ENCODE results near the gene PROX1.

The PROX1 gene

GRCh38 chr1:214009423-214010196, 21.8 kb downstream of the PROX1 start:
- Histone ChIP-seq H3K27me3 (ENCODE audit: insufficient read depth, low read length, poor library complexity) (no peaks in the 10 kb centered on the region), H3K4ac (ENCODE audit: low read depth, low read length) (no peak overlapping the region), H2BK5ac (ENCODE audit: low read length) (no peak overlapping the region), H2BK120ac (ENCODE audit: low read depth, low read length) (no peak overlapping the region), H3K18ac (ENCODE audit: low read length) (no peak overlapping the region), H4K5ac (ENCODE audit: low read length) (no peak overlapping the region), H3K9ac (ENCODE audit: low read length) (no peak overlapping the region), H2BK15ac (replicated peaks; ENCODE audit: low read depth) (no peak overlapping the region), H3K4me1 (ENCODE audit: control insufficient read depth, low read depth, low read length) (no peaks in the 10 kb centered on the region), H3K27ac (ENCODE audit: low read depth, low read length) (no peak overlapping the region), H3K79me2 (ENCODE audit: control insufficient read depth, insufficient read depth, low read length) (no peaks in the 10 kb centered on the region), H3K4me2 (ENCODE audit: low read length) (no peak overlapping the region), H3K36me3 (ENCODE audit: control insufficient read depth, insufficient read depth, low read length) (no peaks in the 10 kb centered on the region), H3K79me1 (ENCODE audit: low read length) (no peaks in the 10 kb centered on the region), H3K4me3 (ENCODE audit: low read length) (no peak overlapping the region), H3K56ac (ENCODE audit: low read length) (no peak overlapping the region), H3K23ac (ENCODE audit: low read length) (no peak overlapping the region), H2AK5ac (ENCODE audit: low read length) (no peak overlapping the region), H4K8ac (ENCODE audit: low read depth, low read length) (no peak overlapping the region)
- no CpG with 5 or more reads among the region's 14 CpGs for WGBS (ENCODE audit: extremely low coverage, insufficient coverage, low lambda C conversion rate)
- DNase-seq, result no peak

GRCh38 chr1:214010197-214010573, 22.4 kb downstream of the PROX1 start:
- Histone ChIP-seq H4K5ac (ENCODE audit: low read length) (no peak overlapping the region), H3K56ac (ENCODE audit: low read length) (no peak overlapping the region), H4K8ac (ENCODE audit: low read depth, low read length) (no peak overlapping the region), H3K4me1 (ENCODE audit: control insufficient read depth, low read depth, low read length) (no peaks in the 10 kb centered on the region), H3K79me1 (ENCODE audit: low read length) (no peaks in the 10 kb centered on the region), H3K27ac (ENCODE audit: low read depth, low read length) (no peak overlapping the region), H2BK120ac (ENCODE audit: low read depth, low read length) (no peak overlapping the region), H3K4me2 (ENCODE audit: low read length) (no peak overlapping the region), H3K18ac (ENCODE audit: low read length) (no peak overlapping the region), H3K79me2 (ENCODE audit: control insufficient read depth, insufficient read depth, low read length) (no peaks in the 10 kb centered on the region), H2BK5ac (ENCODE audit: low read length) (no peak overlapping the region), H3K27me3 (ENCODE audit: insufficient read depth, low read length, poor library complexity) (no peaks in the 10 kb centered on the region), H2BK15ac (replicated peaks; ENCODE audit: low read depth) (no peak overlapping the region), H3K23ac (ENCODE audit: low read length) (no peak overlapping the region), H3K4me3 (ENCODE audit: low read length) (no peak overlapping the region), H3K4ac (ENCODE audit: low read depth, low read length) (no peak overlapping the region), H3K36me3 (ENCODE audit: control insufficient read depth, insufficient read depth, low read length) (no peaks in the 10 kb centered on the region), H3K9ac (ENCODE audit: low read length) (no peak overlapping the region), H2AK5ac (ENCODE audit: low read length) (no peak overlapping the region)
- DNase-seq, result no peak
- WGBS (ENCODE audit: extremely low coverage, insufficient coverage, low lambda C conversion rate), result no CpG with 5 or more reads among the region's 1 CpG

- Histone ChIP-seq H3K4me2 (ENCODE audit: low read length) (no peak overlapping the region), H2BK15ac (replicated peaks; ENCODE audit: low read depth) (no peak overlapping the region), H3K4me3 (ENCODE audit: low read length) (no peak overlapping the region), H3K4ac (ENCODE audit: low read depth, low read length) (no peak overlapping the region), H4K8ac (ENCODE audit: low read depth, low read length) (no peak overlapping the region), H2AK5ac (ENCODE audit: low read length) (no peak overlapping the region), H3K56ac (ENCODE audit: low read length) (no peak overlapping the region), H3K79me2 (ENCODE audit: control insufficient read depth, insufficient read depth, low read length) (no peaks in the 10 kb centered on the region), H3K27ac (ENCODE audit: low read depth, low read length) (no peak overlapping the region), H3K9ac (ENCODE audit: low read length) (no peak overlapping the region), H2BK120ac (ENCODE audit: low read depth, low read length) (no peak overlapping the region), H3K27me3 (ENCODE audit: insufficient read depth, low read length, poor library complexity) (no peaks in the 10 kb centered on the region), H3K4me1 (ENCODE audit: control insufficient read depth, low read depth, low read length) (no peaks in the 10 kb centered on the region), H3K79me1 (ENCODE audit: low read length) (no peaks in the 10 kb centered on the region), H4K5ac (ENCODE audit: low read length) (no peak overlapping the region), H3K36me3 (ENCODE audit: control insufficient read depth, insufficient read depth, low read length) (no peaks in the 10 kb centered on the region), H3K23ac (ENCODE audit: low read length) (no peak overlapping the region), H3K18ac (ENCODE audit: low read length) (no peak overlapping the region), H2BK5ac (ENCODE audit: low read length) (no peak overlapping the region)
- WGBS (ENCODE audit: extremely low coverage, insufficient coverage, low lambda C conversion rate), result no CpG with 5 or more reads among the region's 2 CpGs
- DNase-seq, result no peak
Observed at GRCh38 chr1:214010717-214011116, 22.9 kb downstream of the PROX1 start.

GRCh38 chr1:214012418-214012817, 24.6 kb downstream of the PROX1 start:
- Histone ChIP-seq H3K4me2 (ENCODE audit: low read length) (no peak overlapping the region), H3K23ac (ENCODE audit: low read length) (no peak overlapping the region), H2BK5ac (ENCODE audit: low read length) (no peak overlapping the region), H3K56ac (ENCODE audit: low read length) (no peak overlapping the region), H3K18ac (ENCODE audit: low read length) (no peak overlapping the region), H3K27ac (ENCODE audit: low read depth, low read length) (no peak overlapping the region), H4K5ac (ENCODE audit: low read length) (no peak overlapping the region), H3K36me3 (ENCODE audit: control insufficient read depth, insufficient read depth, low read length) (no peaks in the 10 kb centered on the region), H3K4me3 (ENCODE audit: low read length) (no peak overlapping the region), H3K27me3 (ENCODE audit: insufficient read depth, low read length, poor library complexity) (no peaks in the 10 kb centered on the region), H4K8ac (ENCODE audit: low read depth, low read length) (no peak overlapping the region), H3K4me1 (ENCODE audit: control insufficient read depth, low read depth, low read length) (no peaks in the 10 kb centered on the region), H3K79me1 (ENCODE audit: low read length) (no peaks in the 10 kb centered on the region), H3K4ac (ENCODE audit: low read depth, low read length) (no peak overlapping the region), H3K79me2 (ENCODE audit: control insufficient read depth, insufficient read depth, low read length) (no peaks in the 10 kb centered on the region), H2BK15ac (replicated peaks; ENCODE audit: low read depth) (no peak overlapping the region), H2BK120ac (ENCODE audit: low read depth, low read length) (no peak overlapping the region), H2AK5ac (ENCODE audit: low read length) (no peak overlapping the region), H3K9ac (ENCODE audit: low read length) (no peak overlapping the region)
- peak; percentile 33 for DNase-seq
- no CpG with 5 or more reads among the region's 2 CpGs for WGBS (ENCODE audit: extremely low coverage, insufficient coverage, low lambda C conversion rate)

- Histone ChIP-seq H3K56ac (ENCODE audit: low read length) (no peak overlapping the region), H3K79me2 (ENCODE audit: control insufficient read depth, insufficient read depth, low read length) (no peaks in the 10 kb centered on the region), H3K79me1 (ENCODE audit: low read length) (no peaks in the 10 kb centered on the region), H3K23ac (ENCODE audit: low read length) (no peak overlapping the region), H4K5ac (ENCODE audit: low read length) (no peak overlapping the region), H2BK5ac (ENCODE audit: low read length) (no peak overlapping the region), H3K4ac (ENCODE audit: low read depth, low read length) (no peak overlapping the region), H4K8ac (ENCODE audit: low read depth, low read length) (no peak overlapping the region), H3K4me3 (ENCODE audit: low read length) (no peak overlapping the region), H2BK15ac (replicated peaks; ENCODE audit: low read depth) (no peak overlapping the region), H3K27ac (ENCODE audit: low read depth, low read length) (no peak overlapping the region), H3K9ac (ENCODE audit: low read length) (no peak overlapping the region), H2BK120ac (ENCODE audit: low read depth, low read length) (no peak overlapping the region), H3K18ac (ENCODE audit: low read length) (no peak overlapping the region), H3K4me2 (ENCODE audit: low read length) (no peak overlapping the region), H3K27me3 (ENCODE audit: insufficient read depth, low read length, poor library complexity) (no peaks in the 10 kb centered on the region), H3K36me3 (ENCODE audit: control insufficient read depth, insufficient read depth, low read length) (no peaks in the 10 kb centered on the region), H3K4me1 (ENCODE audit: control insufficient read depth, low read depth, low read length) (no peaks in the 10 kb centered on the region), H2AK5ac (ENCODE audit: low read length) (no peak overlapping the region)
- WGBS (ENCODE audit: extremely low coverage, insufficient coverage, low lambda C conversion rate), result 100% methylated on average over 5 of the region's 15 CpGs
- DNase-seq, result no peak
Observed at GRCh38 chr1:214013614-214014377, 26.0 kb downstream of the PROX1 start.
